Stimulated activated naive CD8-positive, alpha-beta T cell treated with anti-CD3 and anti-CD28 coated beads, Interleukin-15, Interleukin-2, amounts not matched to agents 100 ng/mL and 50 ng/mL, for 24 hours (primary cell): ENCODE data around the gene CAPN3.

Source experiments
- H3K27ac Mint-ChIP-seq: one replicate; pipeline ENCODE4 v1.8.0; 2021; ENCODE audit warnings: mild to moderate bottlenecking, mixed read lengths
- H3K27me3 Mint-ChIP-seq: one replicate; pipeline ENCODE4 v1.8.0; 2021; ENCODE audit warnings: mixed read lengths
- H3K36me3 Mint-ChIP-seq: one replicate; pipeline ENCODE4 v1.8.0; 2021; ENCODE audit warnings: low read depth, mixed read lengths
- H3K4me1 Mint-ChIP-seq: one replicate; pipeline ENCODE4 v1.8.0; 2021; ENCODE audit warnings: low read depth, mixed read lengths
- H3K4me3 Mint-ChIP-seq: one replicate; pipeline ENCODE4 v1.8.0; 2021; ENCODE audit warnings: mild to moderate bottlenecking, mixed read lengths
- H3K9me3 Mint-ChIP-seq: one replicate; pipeline ENCODE4 v1.8.0; 2021; ENCODE audit warnings: mixed read lengths

Gene CAPN3

GRCh38 chr15:42444415-42445063 lies 85.2 kb downstream of the CAPN3 start:
- Mint-ChIP-seq H3K36me3 (peaks cover 41% of the 10 kb centered on the region), H3K4me3 (no peak overlapping the region), H3K9me3 (no peaks in the 10 kb centered on the region), H3K27ac (no peak overlapping the region), H3K27me3 (no peaks in the 10 kb centered on the region), H3K4me1 (no peaks in the 10 kb centered on the region)

DNA sequence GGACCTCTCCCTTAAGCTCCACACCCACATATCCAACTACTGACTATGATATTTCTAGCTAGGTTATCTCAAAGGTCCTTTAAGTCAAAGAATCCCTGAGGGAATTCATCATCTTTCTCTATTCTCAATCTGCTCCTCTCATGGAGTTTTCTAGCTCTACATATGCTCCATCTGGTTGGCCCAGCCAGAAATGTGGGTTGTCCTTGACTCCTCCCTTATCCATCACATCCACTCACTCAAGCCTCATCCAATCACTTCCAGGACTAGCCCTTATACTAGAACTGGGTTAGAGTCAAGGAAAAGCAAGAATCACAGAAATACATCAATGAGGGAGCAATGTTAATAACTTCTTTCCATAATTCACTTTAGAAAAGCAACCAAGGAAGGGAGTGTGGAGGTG lies 86.2 kb downstream of the CAPN3 start:
- Mint-ChIP-seq H3K27ac (no peak overlapping the region), H3K27me3 (no peaks in the 10 kb centered on the region), H3K4me1 (no peaks in the 10 kb centered on the region), H3K9me3 (no peaks in the 10 kb centered on the region), H3K4me3 (no peak overlapping the region), H3K36me3 (peaks cover 45% of the 10 kb centered on the region)

DNA sequence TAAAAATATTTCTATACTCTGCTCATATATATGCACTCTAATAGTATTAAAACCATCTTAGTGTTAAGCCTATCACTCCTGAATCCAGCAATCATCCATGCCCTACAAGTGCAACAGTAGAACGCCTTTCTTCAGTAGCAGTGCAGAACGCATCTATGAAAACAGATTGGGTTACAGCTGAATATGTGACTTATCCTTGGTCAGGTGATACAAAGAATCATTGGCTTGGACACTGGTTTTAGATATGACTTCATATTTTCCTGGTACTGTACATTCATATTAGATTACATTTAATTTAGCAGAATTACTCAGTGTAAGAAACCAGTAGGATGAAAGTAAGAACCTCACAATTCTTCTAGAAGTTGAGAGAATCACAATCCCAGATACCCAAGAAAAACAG lies 88.3 kb downstream of the CAPN3 start:
- no peaks in the 10 kb centered on the region for H3K27me3 Mint-ChIP-seq
- no peak overlapping the region for H3K27ac Mint-ChIP-seq
- peaks cover 57% of the 10 kb centered on the region for H3K36me3 Mint-ChIP-seq
- no peak overlapping the region for H3K4me3 Mint-ChIP-seq
- no peaks in the 10 kb centered on the region for H3K4me1 Mint-ChIP-seq
- H3K9me3 Mint-ChIP-seq, result no peaks in the 10 kb centered on the region

DNA sequence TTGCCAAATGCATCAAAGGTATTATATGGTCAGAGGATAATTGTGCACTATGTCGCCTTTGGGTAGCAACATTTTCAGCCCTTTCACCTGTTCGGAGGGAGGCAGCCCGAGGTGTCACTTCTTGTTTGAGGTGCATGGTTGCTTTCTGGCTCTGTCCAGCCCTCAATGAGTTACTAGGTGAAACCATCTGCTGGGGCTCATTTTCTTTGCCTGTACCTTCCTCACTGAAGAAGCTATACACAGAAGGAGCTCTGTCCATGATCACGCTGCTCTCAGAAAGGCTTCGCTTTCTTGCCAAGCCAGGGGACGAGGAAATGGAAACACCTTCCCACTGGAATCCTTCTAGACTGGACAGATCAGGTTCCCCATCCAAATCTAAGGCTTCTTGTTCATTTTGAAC lies 89.0 kb downstream of the CAPN3 start:
- Mint-ChIP-seq H3K4me3 (no peak overlapping the region), H3K4me1 (no peaks in the 10 kb centered on the region), H3K27me3 (no peaks in the 10 kb centered on the region), H3K9me3 (no peaks in the 10 kb centered on the region), H3K36me3 (peaks cover 57% of the 10 kb centered on the region), H3K27ac (no peak overlapping the region)

DNA sequence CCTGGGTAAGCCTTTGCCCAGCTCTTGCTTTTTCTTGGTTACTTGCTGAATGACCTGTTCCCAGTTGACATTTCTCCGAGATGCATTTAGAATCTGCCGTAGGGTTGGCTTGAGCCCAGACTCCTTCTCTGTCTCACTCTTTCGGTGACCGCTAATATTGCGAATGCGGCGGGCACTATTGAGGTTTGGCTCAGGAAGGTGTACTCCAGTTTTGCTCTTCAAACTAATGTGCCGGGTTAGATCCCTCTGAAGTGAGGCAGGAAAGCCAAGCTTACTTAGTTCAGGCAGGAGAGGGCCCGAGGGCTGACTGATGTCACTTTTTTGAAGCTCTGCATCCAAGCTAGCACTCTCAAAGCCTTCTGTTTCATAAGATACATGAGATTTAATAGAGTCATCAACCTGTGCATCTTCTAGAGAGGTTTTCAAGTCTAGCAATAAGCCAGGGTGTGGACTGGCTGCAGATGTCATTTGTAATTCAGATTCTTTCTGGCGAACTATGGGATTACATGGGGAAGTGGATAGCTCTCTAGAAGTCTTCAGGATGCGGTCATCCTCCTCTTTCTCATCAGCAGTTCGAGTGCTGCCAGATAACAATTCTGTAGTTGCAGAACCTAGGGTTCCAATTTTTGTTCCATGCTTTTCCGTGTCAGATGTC lies 90.6 kb downstream of the CAPN3 start:
- no peak overlapping the region for H3K4me3 Mint-ChIP-seq
- no peaks in the 10 kb centered on the region for H3K27me3 Mint-ChIP-seq
- H3K27ac Mint-ChIP-seq, result no peak overlapping the region
- H3K4me1 Mint-ChIP-seq, result no peaks in the 10 kb centered on the region
- no peaks in the 10 kb centered on the region for H3K9me3 Mint-ChIP-seq
- peaks cover 57% of the 10 kb centered on the region for H3K36me3 Mint-ChIP-seq

DNA sequence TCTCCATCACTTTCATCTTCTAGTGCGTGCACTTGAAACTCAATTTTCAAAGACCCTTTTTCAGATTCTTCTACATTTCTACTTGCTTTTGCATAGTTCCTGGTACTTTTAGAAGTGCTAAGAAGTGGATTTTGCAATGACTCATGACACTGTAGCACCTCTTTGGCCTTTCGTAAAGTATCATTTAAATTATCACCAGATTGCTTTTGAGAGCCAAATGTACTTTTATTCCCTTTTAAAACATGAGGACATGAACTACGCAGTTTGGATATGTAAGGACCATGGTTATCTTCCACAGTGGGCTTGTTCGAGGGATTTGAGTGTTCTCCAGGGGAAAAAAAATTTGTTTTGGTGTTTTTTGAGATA lies 91.1 kb downstream of the CAPN3 start:
- Mint-ChIP-seq H3K27me3 (no peaks in the 10 kb centered on the region), H3K9me3 (no peaks in the 10 kb centered on the region), H3K36me3 (peaks cover 52% of the 10 kb centered on the region), H3K4me1 (no peaks in the 10 kb centered on the region), H3K27ac (no peak overlapping the region), H3K4me3 (no peak overlapping the region)

DNA sequence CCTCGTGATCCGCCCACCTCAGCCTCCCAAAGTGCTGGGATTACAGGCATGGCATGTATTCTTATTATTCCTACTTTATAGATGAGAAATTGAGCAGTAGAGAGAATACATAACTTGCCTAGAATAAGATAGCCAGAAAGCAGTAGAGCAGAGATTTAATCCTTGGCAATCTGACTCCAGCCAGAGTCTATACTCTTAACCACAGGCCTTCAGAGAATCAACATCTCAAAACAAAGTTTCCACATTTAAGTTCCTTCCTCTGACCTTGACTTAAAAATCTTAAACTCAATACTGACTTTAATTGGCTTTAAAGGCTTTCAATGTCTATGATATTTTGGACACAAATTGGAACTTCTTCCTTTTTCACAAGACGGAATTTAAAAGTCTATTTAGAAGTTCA lies 94.5 kb downstream of the CAPN3 start:
- Mint-ChIP-seq H3K27ac (no peak overlapping the region), H3K36me3 (peaks cover 45% of the 10 kb centered on the region), H3K4me3 (no peak overlapping the region), H3K9me3 (no peaks in the 10 kb centered on the region), H3K4me1 (peaks cover 9% of the 10 kb centered on the region), H3K27me3 (no peaks in the 10 kb centered on the region)

GRCh38 chr15:42456531-42456930 lies 97.2 kb downstream of the CAPN3 start:
- Mint-ChIP-seq H3K9me3 (no peaks in the 10 kb centered on the region), H3K27ac (no peak overlapping the region), H3K4me3 (no peak overlapping the region), H3K27me3 (no peaks in the 10 kb centered on the region), H3K4me1 (peaks cover 9% of the 10 kb centered on the region), H3K36me3 (peaks cover 31% of the 10 kb centered on the region)

- H3K27ac Mint-ChIP-seq, result no peak overlapping the region
Measured at GRCh38 chr15:42456971-42457370, 97.7 kb downstream of the CAPN3 start.

GRCh38 chr15:42457445-42458442 lies 98.4 kb downstream of the CAPN3 start:
- Mint-ChIP-seq H3K27ac (peak overlapping the region; percentile 68), H3K4me3 (no peak overlapping the region), H3K9me3 (no peaks in the 10 kb centered on the region), H3K4me1 (peaks cover 9% of the 10 kb centered on the region), H3K27me3 (no peaks in the 10 kb centered on the region), H3K36me3 (peaks cover 23% of the 10 kb centered on the region)

More at GRCh38 chr15:42456971-42457370, 97.7 kb downstream of the CAPN3 start:
- Mint-ChIP-seq H3K4me3 (no peak overlapping the region), H3K27me3 (no peaks in the 10 kb centered on the region), H3K4me1 (peaks cover 9% of the 10 kb centered on the region), H3K36me3 (peaks cover 26% of the 10 kb centered on the region), H3K9me3 (no peaks in the 10 kb centered on the region)

GRCh38 chr15:42461261-42461660 lies 102.0 kb downstream of the CAPN3 start:
- Mint-ChIP-seq H3K27me3 (no peaks in the 10 kb centered on the region), H3K4me3 (no peak overlapping the region), H3K9me3 (no peaks in the 10 kb centered on the region), H3K36me3 (peaks cover 41% of the 10 kb centered on the region), H3K27ac (no peak overlapping the region), H3K4me1 (peaks cover 15% of the 10 kb centered on the region)
